Spleen (tissue), 7 donors: ENCODE results near the gene SKIDA1.

Experiments used
- CTCF ChIP-seq, 11 experiments: fragments of 200-600 bp in 7 of 11; fragments of 450-650 bp in 4 of 11; sonication (generic) in 4 of 11; IDR thresholded peaks in 8 of 11; conservative IDR thresholded peaks in 3 of 11; 1 replicate in 7 of 11; 2 replicates in 4 of 11; pipeline versions ENCODE4 v1.4.0 to v1.8.0; 2016 to 2021; ENCODE audit warnings: antibody characterized with exemption in 11 of 11, inconsistent platforms in 4 of 11, mild to moderate bottlenecking in 1 of 11
- POLR2AphosphoS5 ChIP-seq, 3 donors: sonication (generic); formaldehyde crosslinking; IDR thresholded peaks; one replicate each; pipeline ENCODE4 v1.5.1; 2017; ENCODE audit warnings: antibody characterized with exemption in 3 of 3
- donor health status: DM: no; HTN: no; CAD: no; lungs with moderate emphysema.
- donor health status: DM: no; HTN: no; CAD: no.
- donor health status: DM: no; HTN: no; CAD: no.

GRCh38 chr10:21519397-21519933 lies 6.0 kb downstream of the SKIDA1 start:
- TF ChIP-seq CTCF (IDR thresholded peaks at IDR 0.05 in 8 of 11, conservative IDR thresholded peaks at IDR 0.05 in 3 of 11), result no peak
- no peak for TF ChIP-seq POLR2AphosphoS5 (IDR thresholded peaks at IDR 0.05)
